H1 (cell line): ENCODE data around the gene PSMA5. TPM values are rescaled to one million over a fixed set of nuclear protein-coding genes. Genes with fewer than 3 reads are reported as not detected.

Source experiments
- CTCF ChIA-PET: fragments of 300-600 bp; sonication (Branson Sonifier 250); formaldehyde crosslinking; loops from one replicate; lab custom pipeline; 2021; ENCODE audit not compliant: partially characterized antibody; lab: Charles Lee
- POLR2A ChIA-PET: fragments of 300-600 bp; sonication (Branson Sonifier 250); formaldehyde crosslinking; loops from one replicate; lab custom pipeline; 2021; ENCODE audit warnings: inconsistent platforms; ENCODE audit not compliant: partially characterized antibody; lab: Charles Lee
- DNase-seq, 2 experiments: peaks; one replicate each; pipeline versions ENCODE4 v3.0.0 to v3.0.0-alpha.2; 2010 to 2022; ENCODE audit warnings: low spot score in 2 of 2, low read depth in 1 of 2, mixed read lengths in 1 of 2
- FAIRE-seq: peaks from 2 replicates; lab custom pipeline; 2011; peaks lifted over from hg19 to GRCh38; lab: Jason Lieb, UNC
- H2AFZ ChIP-seq: 2 replicates; pipeline ENCODE4 v1.8.1; 2012; ENCODE audit warnings: low read length, inconsistent platforms
- H2AK5ac ChIP-seq: 2 replicates; pipeline ENCODE4 v1.6.1; 2013; ENCODE audit warnings: low read depth, low read length
- H2BK120ac ChIP-seq: replicated peaks from 2 replicates; pipeline ENCODE3; 2013; ENCODE audit warnings: low read depth, low read length, inconsistent platforms
- H2BK12ac ChIP-seq: 2 replicates; pipeline ENCODE4 v1.6.1; 2013; ENCODE audit warnings: low read depth, low read length
- H2BK15ac ChIP-seq: 2 replicates; pipeline ENCODE4 v1.6.1; 2013; ENCODE audit warnings: low read length
- H2BK20ac ChIP-seq: 2 replicates; pipeline ENCODE4 v1.6.1; 2013; ENCODE audit warnings: low read length
- H2BK5ac ChIP-seq: 2 replicates; pipeline ENCODE4 v1.6.1; 2013; ENCODE audit warnings: low read depth, low read length
- H3K14ac ChIP-seq: 2 replicates; pipeline ENCODE4 v1.6.1; 2013; ENCODE audit warnings: inconsistent platforms; ENCODE audit not compliant: insufficient read length
- H3K18ac ChIP-seq: 2 replicates; pipeline ENCODE4 v1.6.1; 2013; ENCODE audit warnings: low read length; ENCODE audit errors: extremely low read depth
- H3K23ac ChIP-seq: 2 replicates; pipeline ENCODE4 v1.6.1; 2013; ENCODE audit warnings: inconsistent platforms; ENCODE audit not compliant: insufficient read length
- H3K23me2 ChIP-seq: 2 replicates; pipeline ENCODE4 v1.6.1; 2013; ENCODE audit warnings: low read depth, low read length
- H3K27ac ChIP-seq: 2 replicates; pipeline ENCODE4 v1.6.1; 2011; ENCODE audit warnings: low read depth, low read length, inconsistent platforms
- H3K27me3 ChIP-seq, 4 experiments: replicated peaks in 1 of 4; 1 replicate in 1 of 4; 2 replicates in 3 of 4; pipeline versions ENCODE4 v1.6.1 to v1.8.1; 2011 to 2013; ENCODE audit warnings: low read length in 3 of 4, mild to moderate bottlenecking in 3 of 4, inconsistent platforms in 2 of 4, mixed read lengths in 2 of 4, moderate library complexity in 1 of 4; ENCODE audit not compliant: control insufficient read depth in 3 of 4, insufficient read depth in 3 of 4; ENCODE audit errors: extremely low read depth in 1 of 4
- H3K36me3 ChIP-seq, 4 experiments: 2 replicates each; pipeline versions ENCODE4 v1.6.1 to v1.8.1; 2011 to 2013; ENCODE audit warnings: mild to moderate bottlenecking in 4 of 4, low read length in 3 of 4, moderate library complexity in 2 of 4, control low read depth in 1 of 4, inconsistent platforms in 1 of 4; ENCODE audit not compliant: insufficient read depth in 4 of 4, control insufficient read depth in 2 of 4
- H3K4ac ChIP-seq: replicated peaks from 2 replicates; pipeline ENCODE3; 2013; ENCODE audit warnings: low read length, low read depth, mixed read lengths, inconsistent platforms; ENCODE audit not compliant: insufficient read length
- H3K4me1 ChIP-seq, 4 experiments: replicated peaks in 1 of 4; 1 replicate in 1 of 4; 2 replicates in 3 of 4; pipeline versions ENCODE4 v1.6.1 to v1.8.1; 2011 to 2013; ENCODE audit warnings: low read length in 3 of 4, inconsistent platforms in 2 of 4, mixed read lengths in 1 of 4; ENCODE audit not compliant: insufficient read depth in 4 of 4, control insufficient read depth in 3 of 4
- H3K4me2 ChIP-seq, 2 experiments: 2 replicates each; pipeline versions ENCODE4 v1.6.1 to v1.8.1; 2011 to 2013; ENCODE audit warnings: low read depth in 2 of 2, low read length in 2 of 2, control low read depth in 1 of 2, inconsistent platforms in 1 of 2, mild to moderate bottlenecking in 1 of 2; ENCODE audit not compliant: insufficient read depth in 1 of 2
- H3K4me3 ChIP-seq, 4 experiments: fragments of 200-600, 300-600 bp in 1 of 4; sonication (generic), shearing (Covaris generic), sonication (Bioruptor Twin) in 1 of 4; 2 replicates each; pipeline versions ENCODE4 v1.5.1 to v1.8.1; 2011 to 2016; ENCODE audit warnings: low read length in 4 of 4, low read depth in 3 of 4, control low read depth in 2 of 4, inconsistent platforms in 2 of 4, mild to moderate bottlenecking in 2 of 4, mixed read lengths in 1 of 4, moderate library complexity in 1 of 4; ENCODE audit not compliant: insufficient read depth in 2 of 4; ENCODE audit errors: extremely low read depth in 1 of 4
- H3K56ac ChIP-seq: replicated peaks from 2 replicates; pipeline ENCODE3; 2013; ENCODE audit warnings: low read depth, mild to moderate bottlenecking, mixed read lengths, low read length, inconsistent platforms; ENCODE audit not compliant: insufficient read length
- H3K79me1 ChIP-seq: 2 replicates; pipeline ENCODE4 v1.6.1; 2013; ENCODE audit warnings: low read depth, low read length, control low read depth
- H3K79me2 ChIP-seq, 2 experiments: 2 replicates each; pipeline versions ENCODE4 v1.6.1 to v1.8.1; 2012 to 2013; ENCODE audit warnings: low read length in 2 of 2, mild to moderate bottlenecking in 2 of 2, inconsistent platforms in 1 of 2; ENCODE audit not compliant: insufficient read depth in 2 of 2, control insufficient read depth in 1 of 2
- H3K9ac ChIP-seq, 4 experiments: replicated peaks in 1 of 4; 1 replicate in 1 of 4; 2 replicates in 3 of 4; pipeline versions ENCODE4 v1.6.1 to v1.8.1; 2011 to 2013; ENCODE audit warnings: low read depth in 3 of 4, low read length in 3 of 4, control low read depth in 2 of 4, mild to moderate bottlenecking in 2 of 4, moderate library complexity in 2 of 4, inconsistent platforms in 1 of 4; ENCODE audit errors: extremely low read depth in 1 of 4
- H3K9me3 ChIP-seq, 2 experiments: 2 replicates each; pipeline versions ENCODE4 v1.6.1 to v1.8.1; 2012 to 2013; ENCODE audit warnings: mild to moderate bottlenecking in 2 of 2, moderate library complexity in 2 of 2, control low read depth in 1 of 2, inconsistent platforms in 1 of 2, low read depth in 1 of 2, low read length in 1 of 2, mixed read lengths in 1 of 2; ENCODE audit not compliant: insufficient read depth in 2 of 2
- H4K20me1 ChIP-seq, 2 experiments: replicated peaks in 1 of 2; 2 replicates each; pipeline versions ENCODE3 to v1.8.1; 2011 to 2013; ENCODE audit warnings: inconsistent platforms in 2 of 2, low read length in 2 of 2, mild to moderate bottlenecking in 1 of 2; ENCODE audit not compliant: insufficient read depth in 2 of 2, control insufficient read depth in 1 of 2
- H4K5ac ChIP-seq: 2 replicates; pipeline ENCODE4 v1.6.1; 2013; ENCODE audit warnings: low read length, low read depth, mixed read lengths, inconsistent platforms; ENCODE audit not compliant: insufficient read length
- H4K8ac ChIP-seq: 2 replicates; pipeline ENCODE4 v1.8.0; 2013; ENCODE audit warnings: mild to moderate bottlenecking, moderate library complexity, low read length, inconsistent platforms; ENCODE audit not compliant: insufficient read depth; ENCODE audit errors: extremely low read depth
- H4K91ac ChIP-seq: replicated peaks from 2 replicates; pipeline ENCODE3; 2013; ENCODE audit warnings: low read length, mixed read lengths, inconsistent platforms; ENCODE audit not compliant: insufficient read length
- ASH2L ChIP-seq: fragments of 200-600, 300-600 bp; sonication (generic); IDR thresholded peaks from one replicate; pipeline ENCODE4 v1.7.1; 2017; ENCODE audit warnings: low read length
- PHF8 ChIP-seq: fragments of 200-600 bp; sonication (generic); conservative IDR thresholded peaks from 2 replicates; pipeline ENCODE4 v1.7.1; 2012; ENCODE audit warnings: low read depth, mild to moderate bottlenecking, inconsistent platforms, low read length, moderate library complexity
- RFX5 ChIP-seq: IDR thresholded peaks from 2 replicates; pipeline ENCODE4 v1.6.1; 2011; ENCODE audit warnings: low read depth, low read length, improper control_type of control experiment, borderline replicate concordance
- WGBS, 2 experiments: shearing (Covaris generic) in 1 of 2; methylation state at CpG; one replicate each; pipeline versions ENCODE4 v1.1.6 to v1.1.7; 2013 to 2015; ENCODE audit warnings: low lambda C conversion rate in 2 of 2, mixed read lengths in 2 of 2, inconsistent platforms in 1 of 2, low coverage in 1 of 2, missing lambda C conversion rate in 1 of 2; ENCODE audit not compliant: insufficient replicate concordance in 2 of 2, insufficient coverage in 1 of 2, insufficient read length in 1 of 2; ENCODE audit errors: extremely low coverage in 1 of 2, missing lambda C conversion rate in 1 of 2; 5-methylcytosine and 5-hydroxymethylcytosine counted together
- polyA plus RNA-seq, 7 experiments: library from polyadenylated mRNA; depleted of rRNA in 3 of 7; stranded (reverse) in 5 of 7; unstranded in 2 of 7; fragments of >200 nt in 5 of 7; fragments of 200-250 nt in 2 of 7; gene quantifications; 1 replicate in 5 of 7; 2 replicates in 1 of 7; 4 replicates in 1 of 7; pipeline versions ENCODE4 v1.2.1 to v1.2.3, GENCODE V29; 2011 to 2013; ENCODE audit warnings: missing spikeins in 2 of 7, mixed read lengths in 2 of 7
- total RNA-seq: library from RNA; stranded (reverse); fragmentation: NEBNext Ultra II Directional; extraction: Animal tissue kit (Norgen Biotek cat#: 25700); gene quantifications from 2 replicates; pipeline ENCODE4 v1.2.1, GENCODE V29; 2021

The PSMA5 gene
- total and polyA plus RNA-seq, 2 of the 8 experiments (the other 6 are each of a cell fraction or from before 2014, with no cell fraction given): 140 to 166 TPM

DNA sequence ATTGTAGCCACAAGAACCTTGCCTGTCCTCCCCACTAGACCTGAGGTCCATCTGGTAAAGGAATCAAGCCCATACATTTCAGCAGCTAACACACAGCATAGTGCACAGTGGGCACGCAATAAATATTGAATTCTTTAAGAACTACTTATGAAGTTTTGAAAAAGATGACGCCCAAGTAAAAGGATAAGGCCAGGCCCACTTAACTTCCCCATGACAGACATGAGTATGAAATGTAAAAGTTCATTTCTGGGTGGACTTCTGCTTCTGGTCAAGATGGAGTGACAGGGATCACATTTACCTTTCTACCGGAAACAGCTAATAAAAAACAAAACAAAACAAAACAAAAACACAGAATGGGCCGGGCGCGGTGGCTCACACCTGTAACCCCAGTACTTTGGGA is 54.0 kb downstream of the PSMA5 start:
- ChIA-PET CTCF (interaction anchor here (0.8 to 2.4 kb wide), 4 partner anchors 12 to 36 kb away, joined by 3 to 8 read pairs (median 4); no protein-coding TSS in a partner anchor), POLR2A (interaction anchor here (1.8 kb wide), 1 partner anchor 11 kb away, joined by 6 read pairs; no protein-coding TSS in a partner anchor)
- Histone ChIP-seq H3K79me2 (peaks cover 4 to 59% of the 10 kb centered on the region in 2 experiments; a peak in 3 of 4 replicates), H4K91ac (no peak overlapping the region), H3K23ac (no peak overlapping the region), H3K79me1 (peaks cover 2% of the 10 kb centered on the region), H3K23me2 (no peaks in the 10 kb centered on the region; the same call in 1 of the 2 replicates), H4K8ac (no peak overlapping the region), H3K27me3 (no peaks in the 10 kb centered on the region), H3K18ac (no peak overlapping the region), H2BK5ac (no peak overlapping the region), H3K9ac (no peak overlapping the region), H2BK15ac (no peak overlapping the region), H3K14ac (no peak overlapping the region), H3K4me2 (no peak overlapping the region), H2AFZ (no peak overlapping the region), H4K5ac (no peak overlapping the region), H2BK120ac (no peak overlapping the region), H3K4me1 (peaks cover 0 to 10% (median 2%) of the 10 kb centered on the region in 4 experiments; a peak in 3 of 7 replicates), H3K4ac (no peak overlapping the region), H3K56ac (no peak overlapping the region), H2AK5ac (no peak overlapping the region), H3K9me3 (no peaks in the 10 kb centered on the region), H3K4me3 (no peak overlapping the region), H4K20me1 (peaks cover 0 to 8% of the 10 kb centered on the region in 2 experiments), H2BK20ac (no peak overlapping the region), H2BK12ac (no peak overlapping the region), H3K36me3 (peaks cover 0 to 2% (median under 1%) of the 10 kb centered on the region in 4 experiments; a peak in 2 of 8 replicates), H3K27ac (no peak overlapping the region)
- WGBS, 2 experiments: 94% methylated on average over 6 of the region's 6 CpGs; no CpG with 5 or more reads in 1 of the 2 experiments
- FAIRE-seq (no peak), DNase-seq (no peak)
- TF ChIP-seq ASH2L: no peak
- no peak for TF ChIP-seq PHF8
- TF ChIP-seq RFX5: no peak
